BLaER1 treated with 17β-estradiol and CSF1 and Interleukin-3, amounts not matched to agents 10 nM and 100 nM (cell line): ENCODE results near the gene CEMP1.
A peak's percentile ranks its signal among the peaks of the same experiment; 100 is the strongest.

Experiments
- H3K27ac ChIP-seq, 11 experiments: shearing (Covaris generic); formaldehyde crosslinking; 2 replicates each; pipeline ENCODE4 v1.8.1; 2022
- H3K27me3 ChIP-seq, 11 experiments: shearing (Covaris generic); formaldehyde crosslinking; 2 replicates each; pipeline ENCODE4 v1.8.1; 2022
- H3K36me3 ChIP-seq, 11 experiments: shearing (Covaris generic); formaldehyde crosslinking; 2 replicates each; pipeline ENCODE4 v1.8.1; 2022
- H3K4me1 ChIP-seq, 10 experiments: shearing (Covaris generic); formaldehyde crosslinking; 2 replicates each; pipeline ENCODE4 v1.8.1; 2022
- H3K4me2 ChIP-seq, 11 experiments: shearing (Covaris generic); formaldehyde crosslinking; 2 replicates each; pipeline ENCODE4 v1.8.1; 2022
- H3K4me3 ChIP-seq, 10 experiments: shearing (Covaris generic); formaldehyde crosslinking; 2 replicates each; pipeline ENCODE4 v1.8.1; 2022
- H3K9ac ChIP-seq, 11 experiments: shearing (Covaris generic); formaldehyde crosslinking; 2 replicates each; pipeline ENCODE4 v1.8.1; 2022
- H3K9me3 ChIP-seq, 11 experiments: shearing (Covaris generic); formaldehyde crosslinking; replicated peaks in 1 of 11; 2 replicates each; pipeline ENCODE4 v1.8.1; 2022
- H4K20me1 ChIP-seq, 11 experiments: shearing (Covaris generic); formaldehyde crosslinking; 2 replicates each; pipeline ENCODE4 v1.8.1; 2022
- Cebpa-rat ChIP-seq, 11 experiments: shearing (Covaris generic); IDR thresholded peaks; 2 replicates each; pipeline ENCODE4 v1.8.1; 2022

CEMP1 gene

GRCh38 chr16:2495041-2495440, 36.2 kb downstream of the CEMP1 start:
- Histone ChIP-seq H3K4me2 (peak overlapping the region in 1 of 11 experiments; percentile 12; a peak in 1 of 22 replicates), H3K27ac (no peak overlapping the region), H3K36me3 (peaks cover 13 to 92% (median 65%) of the 10 kb centered on the region in 11 experiments), H3K27me3 (no peaks in the 10 kb centered on the region), H3K4me1 (peaks cover 27 to 45% (median 37%) of the 10 kb centered on the region in 10 experiments), H3K9ac (peak overlapping the region in 1 of 11 experiments; percentile 14; a peak in 2 of 22 replicates), H4K20me1 (peaks cover 5 to 100% (median 98%) of the 10 kb centered on the region in 11 experiments; a peak in 21 of 22 replicates), H3K4me3 (no peak overlapping the region), H3K9me3 (no peaks in the 10 kb centered on the region)
- no peak for TF ChIP-seq Cebpa-rat (IDR thresholded peaks at IDR 0.05)

GRCh38 chr16:2494616-2495015, 36.6 kb downstream of the CEMP1 start:
- H3K4me1 ChIP-seq, result peaks cover 27 to 45% (median 36%) of the 10 kb centered on the region in 10 experiments
- peaks cover 13 to 92% (median 65%) of the 10 kb centered on the region in 11 experiments for H3K36me3 ChIP-seq
- TF ChIP-seq Cebpa-rat (IDR thresholded peaks at IDR 0.05), result no peak
- H3K27me3 ChIP-seq, result no peaks in the 10 kb centered on the region
- H3K9me3 ChIP-seq, result no peaks in the 10 kb centered on the region
- H3K4me2 ChIP-seq, result no peak overlapping the region
- H3K9ac ChIP-seq, result peak overlapping the region in 1 of 11 experiments; percentile 14; a peak in 1 of 22 replicates
- H4K20me1 ChIP-seq, result peaks cover 5 to 100% (median 98%) of the 10 kb centered on the region in 11 experiments; a peak in 21 of 22 replicates
- no peak overlapping the region for H3K27ac ChIP-seq
- no peak overlapping the region for H3K4me3 ChIP-seq

- Histone ChIP-seq H3K36me3 (peaks cover 13 to 85% (median 59%) of the 10 kb centered on the region in 11 experiments), H3K4me2 (peak overlapping the region in 1 of 11 experiments; percentile 5; a peak in 1 of 22 replicates), H3K27ac (no peak overlapping the region), H4K20me1 (peaks cover 4 to 100% (median 98%) of the 10 kb centered on the region in 11 experiments; a peak in 21 of 22 replicates), H3K9me3 (no peaks in the 10 kb centered on the region), H3K27me3 (no peaks in the 10 kb centered on the region), H3K4me3 (no peak overlapping the region), H3K9ac (peak overlapping the region in 1 of 11 experiments; percentile 21; a peak in 1 of 22 replicates), H3K4me1 (peaks cover 28 to 42% (median 31%) of the 10 kb centered on the region in 10 experiments)
- TF ChIP-seq Cebpa-rat (IDR thresholded peaks at IDR 0.05), result no peak
Measured at GRCh38 chr16:2493605-2494004, 37.6 kb downstream of the CEMP1 start.

GRCh38 chr16:2492292-2492691, 38.9 kb downstream of the CEMP1 start:
- TF ChIP-seq Cebpa-rat (IDR thresholded peaks at IDR 0.05), result no peak

GRCh38 chr16:2490190-2491105, 40.8 kb downstream of the CEMP1 start:
- H3K27ac ChIP-seq, result no peak overlapping the region

More at GRCh38 chr16:2492292-2492691, 38.9 kb downstream of the CEMP1 start:
- Histone ChIP-seq H3K36me3 (peaks cover 13 to 72% (median 48%) of the 10 kb centered on the region in 11 experiments), H3K9ac (peak overlapping the region in 4 of 11 experiments; percentile 0 to 26 (median 7); a peak in 2 of 22 replicates), H3K4me1 (peaks cover 27 to 42% (median 31%) of the 10 kb centered on the region in 10 experiments), H3K9me3 (no peaks in the 10 kb centered on the region), H3K4me3 (no peak overlapping the region), H3K27me3 (no peaks in the 10 kb centered on the region), H4K20me1 (peaks cover 0 to 100% (median 98%) of the 10 kb centered on the region in 11 experiments; a peak in 18 of 22 replicates), H3K27ac (no peak overlapping the region), H3K4me2 (no peak overlapping the region)

GRCh38 chr16:2489581-2489980, 41.6 kb downstream of the CEMP1 start:
- no peak for TF ChIP-seq Cebpa-rat (IDR thresholded peaks at IDR 0.05)

More at GRCh38 chr16:2490190-2491105, 40.8 kb downstream of the CEMP1 start:
- H3K4me3 ChIP-seq, result no peak overlapping the region
- H3K4me1 ChIP-seq, result peaks cover 31 to 48% (median 35%) of the 10 kb centered on the region in 10 experiments
- TF ChIP-seq Cebpa-rat (IDR thresholded peaks at IDR 0.05), result no peak
- no peaks in the 10 kb centered on the region for H3K27me3 ChIP-seq
- H3K9ac ChIP-seq, result peak overlapping the region in 2 of 11 experiments; percentile 8 to 48; a peak in 3 of 22 replicates
- H3K36me3 ChIP-seq, result peaks cover 0 to 59% (median 32%) of the 10 kb centered on the region in 11 experiments; a peak in 21 of 22 replicates
- peaks cover 0 to 100% (median 98%) of the 10 kb centered on the region in 11 experiments; a peak in 18 of 22 replicates for H4K20me1 ChIP-seq
- H3K4me2 ChIP-seq, result no peak overlapping the region
- H3K9me3 ChIP-seq, result no peaks in the 10 kb centered on the region

GRCh38 chr16:2487903-2488531, 43.2 kb downstream of the CEMP1 start:
- no peak for TF ChIP-seq Cebpa-rat (IDR thresholded peaks at IDR 0.05)
- H3K9me3 ChIP-seq, result no peaks in the 10 kb centered on the region
- H3K27me3 ChIP-seq, result no peaks in the 10 kb centered on the region
- H3K9ac ChIP-seq, result peak overlapping the region; percentile 26 to 72 (median 53); a peak in 18 of 22 replicates
- H3K4me3 ChIP-seq, result peak overlapping the region in 1 of 10 experiments; percentile 31; a peak in 1 of 20 replicates
- peaks cover 0 to 52% (median 30%) of the 10 kb centered on the region in 11 experiments; a peak in 21 of 22 replicates for H3K36me3 ChIP-seq
- peaks cover 0 to 100% (median 98%) of the 10 kb centered on the region in 11 experiments; a peak in 19 of 22 replicates for H4K20me1 ChIP-seq
- peak overlapping the region; percentile 65 to 96 (median 86) for H3K4me2 ChIP-seq
- H3K4me1 ChIP-seq, result peaks cover 55 to 62% (median 56%) of the 10 kb centered on the region in 10 experiments
- H3K27ac ChIP-seq, result peak overlapping the region in 10 of 11 experiments; percentile 9 to 77 (median 47); a peak in 15 of 22 replicates

More at GRCh38 chr16:2489581-2489980, 41.6 kb downstream of the CEMP1 start:
- no peak overlapping the region for H3K4me3 ChIP-seq
- no peaks in the 10 kb centered on the region for H3K27me3 ChIP-seq
- H4K20me1 ChIP-seq, result peaks cover 0 to 100% (median 98%) of the 10 kb centered on the region in 11 experiments; a peak in 18 of 22 replicates
- peaks cover 39 to 56% (median 42%) of the 10 kb centered on the region in 10 experiments for H3K4me1 ChIP-seq
- no peak overlapping the region for H3K27ac ChIP-seq
- no peaks in the 10 kb centered on the region for H3K9me3 ChIP-seq
- H3K4me2 ChIP-seq, result no peak overlapping the region
- peaks cover 0 to 61% (median 37%) of the 10 kb centered on the region in 11 experiments; a peak in 21 of 22 replicates for H3K36me3 ChIP-seq
- H3K9ac ChIP-seq, result peak overlapping the region in 1 of 11 experiments; percentile 35; a peak in 2 of 22 replicates

GRCh38 chr16:2487517-2487842, 43.7 kb downstream of the CEMP1 start:
- Histone ChIP-seq H3K27me3 (no peaks in the 10 kb centered on the region), H3K9ac (peak overlapping the region; percentile 26 to 72 (median 59); a peak in 18 of 22 replicates), H3K4me3 (peak overlapping the region in 1 of 10 experiments; percentile 31; a peak in 1 of 20 replicates), H3K27ac (peak overlapping the region in 10 of 11 experiments; percentile 16 to 77 (median 47); a peak in 14 of 22 replicates), H3K4me2 (peak overlapping the region; percentile 65 to 96 (median 86)), H4K20me1 (peaks cover 0 to 100% (median 100%) of the 10 kb centered on the region in 11 experiments; a peak in 19 of 22 replicates), H3K36me3 (peaks cover 0 to 48% (median 27%) of the 10 kb centered on the region in 11 experiments; a peak in 21 of 22 replicates), H3K9me3 (no peaks in the 10 kb centered on the region), H3K4me1 (peaks cover 60 to 67% (median 62%) of the 10 kb centered on the region in 10 experiments)
- TF ChIP-seq Cebpa-rat (IDR thresholded peaks at IDR 0.05), result no peak
